GM12865 (cell line): ENCODE data around the gene NMRK1.

Experiments used
- DNase-seq: peaks from one replicate; pipeline ENCODE4 v3.0.0; 2010; ENCODE audit warnings: low read depth
- H3K4me3 ChIP-seq: 2 replicates; pipeline ENCODE4 v1.5.1; 2011; ENCODE audit warnings: mild to moderate bottlenecking, low read depth, low read length, control low read depth
- TF ChIP-seq, protein P1 (sequence below): IDR thresholded peaks from 2 replicates; pipeline ENCODE4 v1.5.1; 2011; ENCODE audit warnings: low read length, control low read depth, low read depth, inconsistent platforms; ENCODE audit not compliant: insufficient read depth; ENCODE audit errors: missing control alignments

NMRK1 gene

DNA sequence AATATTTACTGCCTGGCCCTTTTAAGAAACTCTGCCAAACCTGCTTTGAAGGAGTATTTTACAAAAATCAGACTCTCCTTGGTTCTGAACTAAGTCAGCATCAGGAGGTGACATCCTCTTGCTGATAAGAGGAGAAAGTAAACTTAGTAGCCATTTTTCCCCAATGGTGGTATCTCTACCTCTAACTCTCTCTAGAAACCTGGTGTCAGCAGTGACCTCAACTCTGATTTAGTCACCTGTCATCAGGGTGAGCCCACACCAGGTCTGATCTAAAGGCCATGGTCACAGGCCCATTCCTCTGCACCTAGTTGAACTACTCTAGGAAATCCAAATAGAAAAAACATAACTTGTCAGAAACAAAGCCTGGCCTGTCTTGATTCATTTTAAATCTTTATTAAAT, 64.1 kb downstream of the NMRK1 start:
- DNase-seq: no peak
- H3K4me3 ChIP-seq: no peak overlapping the region
- TF ChIP-seq, protein P1, sequence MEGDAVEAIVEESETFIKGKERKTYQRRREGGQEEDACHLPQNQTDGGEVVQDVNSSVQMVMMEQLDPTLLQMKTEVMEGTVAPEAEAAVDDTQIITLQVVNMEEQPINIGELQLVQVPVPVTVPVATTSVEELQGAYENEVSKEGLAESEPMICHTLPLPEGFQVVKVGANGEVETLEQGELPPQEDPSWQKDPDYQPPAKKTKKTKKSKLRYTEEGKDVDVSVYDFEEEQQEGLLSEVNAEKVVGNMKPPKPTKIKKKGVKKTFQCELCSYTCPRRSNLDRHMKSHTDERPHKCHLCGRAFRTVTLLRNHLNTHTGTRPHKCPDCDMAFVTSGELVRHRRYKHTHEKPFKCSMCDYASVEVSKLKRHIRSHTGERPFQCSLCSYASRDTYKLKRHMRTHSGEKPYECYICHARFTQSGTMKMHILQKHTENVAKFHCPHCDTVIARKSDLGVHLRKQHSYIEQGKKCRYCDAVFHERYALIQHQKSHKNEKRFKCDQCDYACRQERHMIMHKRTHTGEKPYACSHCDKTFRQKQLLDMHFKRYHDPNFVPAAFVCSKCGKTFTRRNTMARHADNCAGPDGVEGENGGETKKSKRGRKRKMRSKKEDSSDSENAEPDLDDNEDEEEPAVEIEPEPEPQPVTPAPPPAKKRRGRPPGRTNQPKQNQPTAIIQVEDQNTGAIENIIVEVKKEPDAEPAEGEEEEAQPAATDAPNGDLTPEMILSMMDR: no peak

DNA sequence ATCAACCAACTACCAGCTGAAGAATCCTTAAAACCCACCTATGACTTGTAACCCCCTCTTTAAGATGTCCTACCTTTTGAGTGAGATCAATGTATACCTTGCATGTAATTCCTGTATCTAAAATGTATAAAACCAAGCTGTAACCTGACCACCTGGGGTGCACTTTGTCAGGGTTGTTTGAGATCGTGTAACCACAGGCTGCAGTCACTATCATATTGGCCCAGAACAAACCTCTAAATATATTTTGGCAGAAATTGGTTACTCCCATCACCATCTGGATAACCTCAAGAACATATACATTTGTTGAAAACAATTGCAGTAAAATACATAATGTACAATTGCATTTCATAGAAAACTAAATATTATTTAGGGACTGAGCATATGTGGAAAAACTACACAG, 68.3 kb downstream of the NMRK1 start:
- no peak for DNase-seq
- TF ChIP-seq, protein P1: no peak
- H3K4me3 ChIP-seq: no peak overlapping the region

DNA sequence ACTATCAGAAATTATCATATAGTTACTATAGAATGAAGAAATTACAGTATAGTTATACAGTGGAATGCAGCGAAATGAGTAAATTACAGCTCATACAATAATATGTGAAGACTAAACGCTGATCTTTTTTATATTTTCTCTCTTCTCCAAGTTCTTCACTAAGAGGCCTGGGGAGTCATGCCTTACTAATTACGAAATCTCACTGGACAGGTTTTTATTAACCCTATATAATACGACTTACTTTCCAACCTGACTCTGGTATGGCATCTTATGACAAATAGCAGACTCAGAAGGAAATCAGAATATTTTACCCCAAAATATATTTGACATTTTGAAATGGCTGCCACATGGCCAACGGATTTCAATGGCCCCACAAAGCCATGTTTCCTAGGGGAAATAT, 68.9 kb downstream of the NMRK1 start:
- TF ChIP-seq, protein P1: no peak
- no peak for DNase-seq
- H3K4me3 ChIP-seq: no peak overlapping the region

DNA sequence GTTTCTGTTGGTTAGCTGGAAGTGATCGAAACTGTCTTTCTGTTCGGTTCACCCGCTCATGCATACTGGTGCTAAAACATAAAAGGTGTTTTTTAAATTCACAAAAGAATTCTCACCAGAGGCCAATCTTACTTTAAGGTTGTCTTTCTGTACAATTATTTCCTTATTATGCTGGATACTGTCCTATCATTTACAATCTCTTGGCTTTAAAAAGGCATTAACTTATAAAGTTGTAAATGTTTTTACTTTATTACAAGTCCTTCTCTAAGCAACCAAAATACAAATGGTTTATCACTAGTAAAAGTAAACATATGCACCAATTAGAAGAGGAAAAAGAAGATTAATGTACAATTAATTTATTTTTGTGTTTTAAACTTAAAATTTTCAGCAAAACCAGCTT, 70.6 kb downstream of the NMRK1 start:
- no peak for DNase-seq
- TF ChIP-seq, protein P1: no peak
- no peak overlapping the region for H3K4me3 ChIP-seq

DNA sequence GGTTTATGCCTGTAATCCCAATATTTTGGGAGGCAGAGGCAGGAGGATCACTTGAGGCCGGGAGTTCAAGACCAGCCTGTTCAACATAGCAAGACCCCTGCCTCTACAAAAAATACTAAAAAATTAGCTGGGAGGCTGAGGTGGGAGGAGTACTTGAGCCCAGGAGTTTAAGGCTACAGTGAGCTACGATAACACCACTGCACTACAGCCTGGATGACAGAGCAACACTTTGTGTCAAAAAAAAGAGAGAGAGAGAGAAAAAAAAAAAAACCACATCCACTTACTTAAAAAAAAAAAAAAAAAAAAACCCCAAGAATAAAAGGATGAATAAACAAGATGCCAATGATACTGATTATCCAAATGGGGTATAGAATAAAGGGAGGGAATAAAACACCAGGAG, 74.2 kb downstream of the NMRK1 start:
- TF ChIP-seq, protein P1: no peak
- no peak overlapping the region for H3K4me3 ChIP-seq
- DNase-seq: no peak
